Stomach (tissue), 9 donors: ENCODE measurements around the gene CCR2. TPM values are rescaled to one million over a fixed set of nuclear protein-coding genes. Genes with fewer than 3 reads are reported as not detected.

ENCODE experiments used
- DNase-seq, 2 donors: peaks; one replicate each; pipeline versions ENCODE4 v3.0.0 to v3.0.0-alpha.2; 2013 to 2019
- H3K27ac ChIP-seq, 5 donors: fragments of 200-600 bp in 4 of 5; sonication (generic) in 4 of 5; one replicate each; pipeline ENCODE4 v1.5.1; 2013 to 2019; ENCODE audit warnings: mild to moderate bottlenecking in 1 of 5, moderate library complexity in 1 of 5
- H3K27me3 ChIP-seq, 3 donors: fragments of 200-600 bp; sonication (generic); one replicate each; pipeline ENCODE4 v1.5.1; 2017 to 2019; ENCODE audit warnings: mixed run types in 1 of 3
- H3K36me3 ChIP-seq, 4 donors: fragments of 200-600 bp; sonication (generic); 1 replicate in 3 of 4; 2 replicates in 1 of 4; pipeline ENCODE4 v1.5.1; 2016 to 2019
- H3K4me1 ChIP-seq, 4 donors: fragments of 200-600 bp; sonication (generic); one replicate each; pipeline ENCODE4 v1.5.1; 2016 to 2019
- H3K4me3 ChIP-seq, 4 donors: fragments of 200-600 bp; sonication (generic) in 3 of 4; one replicate each; pipeline ENCODE4 v1.5.1; 2016 to 2019; ENCODE audit warnings: mild to moderate bottlenecking in 1 of 4
- H3K9me3 ChIP-seq, 4 donors: fragments of 200-600 bp; sonication (generic); one replicate each; pipeline ENCODE4 v1.5.1; 2016 to 2019
- CTCF ChIP-seq, 7 experiments: fragments of 450-650 bp in 4 of 7; fragments of 200-600 bp in 3 of 7; sonication (generic) in 3 of 7; IDR thresholded peaks; one replicate each; pipeline ENCODE4 v1.5.1; 2016 to 2019; ENCODE audit warnings: antibody characterized with exemption in 7 of 7, control low read depth in 2 of 7, mild to moderate bottlenecking in 1 of 7
- EP300 ChIP-seq: sonication (generic); formaldehyde crosslinking; IDR thresholded peaks from one replicate; pipeline ENCODE4 v1.6.1; 2017; ENCODE audit warnings: antibody characterized with exemption
- POLR2A ChIP-seq, 4 donors: fragments of 450-650 bp; IDR thresholded peaks; one replicate each; pipeline ENCODE4 v1.6.1; 2016; ENCODE audit warnings: antibody characterized with exemption in 4 of 4, control low read depth in 2 of 4, mild to moderate bottlenecking in 1 of 4, moderate library complexity in 1 of 4
- POLR2AphosphoS5 ChIP-seq, 3 donors: sonication (generic); formaldehyde crosslinking; IDR thresholded peaks; one replicate each; pipeline ENCODE4 v1.6.1; 2016; ENCODE audit warnings: antibody characterized with exemption in 3 of 3
- WGBS, 5 donors: extraction: QIAGEN DNeasy Blood & Tissue Kit in 3 of 5; methylation state at CpG; one replicate each; pipeline versions ENCODE4 v1.1.5 to v1.1.7; 2013 to 2018; 5-methylcytosine and 5-hydroxymethylcytosine counted together
- intact Hi-C: fragments of 100-400 bp; cut with DNase I; formaldehyde crosslinking; loops from one replicate; pipeline ENCODE4 v1.15.1; 2023; ENCODE audit warnings: low total_unique reads
- polyA plus RNA-seq, 3 donors: library from polyadenylated mRNA; stranded (reverse); fragments of 200-250 nt; gene quantifications; one replicate each; pipeline ENCODE4 v1.2.3, GENCODE V29; 2013
- total RNA-seq, 5 donors: library from RNA; depleted of rRNA; stranded (reverse); fragments of >200 nt; gene quantifications; one replicate each; pipeline versions ENCODE4 v1.1.0 to v1.2.3, GENCODE V29; 2014 to 2016
- donor health status: healthy with polysubstance abuse.
- donor health status: Bipolar disorder and iron deficiency.
- donor health status: healthy.

Gene CCR2
- total and polyA plus RNA-seq, 8 donors: 0.37 to 2.5 (median 0.61) TPM; not detected in 3

- Histone ChIP-seq H3K4me3 (no peak overlapping the region), H3K27me3 (peaks cover 0 to 13% (median 0%) of the 10 kb centered on the region in 3 donors), H3K9me3 (no peaks in the 10 kb centered on the region), H3K36me3 (no peaks in the 10 kb centered on the region), H3K4me1 (no peaks in the 10 kb centered on the region), H3K27ac (peak overlapping the region in 3 of 5 donors; percentile 13 to 44 (median 21))
- intact Hi-C loops: no loop called here
- TF ChIP-seq POLR2A (IDR thresholded peaks at IDR 0.05) (no peak), EP300 (no peak), CTCF (IDR thresholded peaks at IDR 0.05) (no peak), POLR2AphosphoS5 (IDR thresholded peaks at IDR 0.05) (no peak)
- WGBS, 5 donors: 53 to 75% (median 67%) methylated on average over 1 of the region's 1 CpG
- DNase-seq: no peak
Observed at GRCh38 chr3:46350262-46350565, 3.7 kb upstream of the CCR2 start.

GRCh38 chr3:46351646-46352045 is 2.3 kb upstream of the CCR2 start:
- no peaks in the 10 kb centered on the region for H3K36me3 ChIP-seq
- no peaks in the 10 kb centered on the region for H3K4me1 ChIP-seq
- intact Hi-C loops: no loop called here
- peaks cover 0 to 20% (median 0%) of the 10 kb centered on the region in 3 donors for H3K27me3 ChIP-seq
- H3K4me3 ChIP-seq: no peak overlapping the region
- no peak overlapping the region for H3K27ac ChIP-seq
- WGBS, 5 donors: 78 to 88% (median 85%) methylated on average over 3 of the region's 3 CpGs
- no peak for DNase-seq
- TF ChIP-seq POLR2A (IDR thresholded peaks at IDR 0.05) (no peak), EP300 (no peak), POLR2AphosphoS5 (IDR thresholded peaks at IDR 0.05) (no peak), CTCF (IDR thresholded peaks at IDR 0.05) (no peak)
- H3K9me3 ChIP-seq: no peaks in the 10 kb centered on the region

DNA sequence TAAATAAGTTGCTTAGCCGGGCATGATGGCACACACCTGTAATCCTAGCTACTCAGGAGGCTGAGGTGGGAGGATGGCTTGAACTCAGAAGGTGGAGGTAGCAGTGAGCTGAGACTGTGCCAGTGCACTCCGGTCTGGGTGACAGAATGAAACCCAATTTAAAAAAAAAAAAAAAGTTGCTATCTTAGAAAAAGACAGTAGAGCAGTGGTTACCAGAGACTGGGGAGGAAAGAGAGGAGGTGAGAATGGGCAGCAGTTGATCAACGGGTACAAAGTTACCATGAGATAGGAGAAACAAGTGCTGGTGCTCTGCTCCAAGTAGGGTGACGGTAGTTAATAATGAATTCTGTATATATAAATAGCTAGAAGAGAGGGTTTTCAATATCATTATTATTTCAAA is 821 bp upstream of the CCR2 start:
- 71 to 77% (median 72%) methylated on average over 4 of the region's 4 CpGs for WGBS, 5 donors
- Histone ChIP-seq H3K4me1 (no peaks in the 10 kb centered on the region), H3K27me3 (peaks cover 0 to 20% (median 0%) of the 10 kb centered on the region in 3 donors), H3K27ac (no peak overlapping the region), H3K4me3 (no peak overlapping the region), H3K36me3 (no peaks in the 10 kb centered on the region), H3K9me3 (no peaks in the 10 kb centered on the region)
- no peak for DNase-seq
- TF ChIP-seq EP300: no peak
- no peak for TF ChIP-seq POLR2A (IDR thresholded peaks at IDR 0.05)
- no peak for TF ChIP-seq CTCF (IDR thresholded peaks at IDR 0.05)
- no peak for TF ChIP-seq POLR2AphosphoS5 (IDR thresholded peaks at IDR 0.05)
- intact Hi-C loops: no loop called here

DNA sequence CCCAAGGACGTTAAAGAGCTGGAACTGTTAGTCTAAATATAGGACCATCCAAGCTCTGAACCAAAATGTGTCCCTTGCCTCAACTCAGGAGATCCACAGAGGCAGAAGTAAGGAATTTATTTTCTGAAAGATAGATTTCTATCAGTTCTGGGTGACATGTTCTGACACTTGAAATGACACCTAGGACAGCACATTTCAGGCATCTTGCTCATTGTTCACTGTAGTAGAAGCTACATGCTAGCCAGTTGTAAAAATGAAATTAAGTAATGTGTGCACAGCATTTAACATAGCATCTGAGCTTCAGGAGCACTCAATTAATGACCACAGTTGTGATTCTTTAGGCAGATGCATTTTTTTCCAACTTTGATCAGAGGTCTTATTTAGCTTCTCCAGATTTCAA is 567 bp downstream of the CCR2 start:
- intact Hi-C loops: no loop called here
- H3K36me3 ChIP-seq: no peaks in the 10 kb centered on the region
- peak overlapping the region in 2 of 4 donors; percentile 8 to 17 for H3K4me3 ChIP-seq
- H3K27me3 ChIP-seq: peaks cover 0 to 20% (median 0%) of the 10 kb centered on the region in 3 donors
- TF ChIP-seq CTCF (IDR thresholded peaks at IDR 0.05): no peak
- TF ChIP-seq POLR2AphosphoS5 (IDR thresholded peaks at IDR 0.05): no peak
- no peak for TF ChIP-seq POLR2A (IDR thresholded peaks at IDR 0.05)
- no peak for TF ChIP-seq EP300
- H3K27ac ChIP-seq: peak overlapping the region in 3 of 5 donors; percentile 12 to 57 (median 53)
- 33 to 57% (median 46%) methylated on average over 1 of the region's 1 CpG for WGBS, 5 donors
- DNase-seq: no peak
- H3K9me3 ChIP-seq: no peaks in the 10 kb centered on the region
- no peaks in the 10 kb centered on the region for H3K4me1 ChIP-seq
